Ammon's horn (tissue), 1 donor: Measurements from ENCODE around the gene IZUMO2.
A peak's percentile ranks its signal among the peaks of the same experiment; 100 is the strongest.

ENCODE experiments used
- DNase-seq: peaks from one replicate; pipeline ENCODE4 v3.0.0-alpha.2; 2016; ENCODE audit warnings: low spot score

IZUMO2 gene

DNA sequence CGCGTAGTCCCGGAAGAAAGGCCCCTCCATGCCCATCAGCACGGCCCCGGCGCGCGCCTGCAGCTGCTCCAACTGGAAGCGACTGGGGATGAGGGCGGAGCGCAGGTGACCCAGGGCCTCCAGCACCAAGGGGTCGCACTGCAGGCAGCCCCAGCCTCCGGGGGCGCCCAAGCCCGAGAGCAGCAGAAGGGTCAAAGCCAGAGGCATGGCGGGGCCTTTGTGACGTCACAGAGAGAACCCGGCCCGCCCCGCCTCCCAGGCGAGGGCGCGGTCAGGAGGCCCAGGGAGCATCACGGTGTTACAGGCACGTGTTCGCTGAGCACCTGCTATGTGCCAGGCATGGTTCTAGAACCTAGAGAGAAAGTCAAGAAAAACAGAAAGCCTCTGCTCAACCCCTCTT, at the start of gene IZUMO2:
TSS of gene IZUMO2 (minus strand) at position 294 of the 400 bp plus-strand sequence. CDS start at position 207, 87 bp downstream.
- DNase-seq: no peak

DNA sequence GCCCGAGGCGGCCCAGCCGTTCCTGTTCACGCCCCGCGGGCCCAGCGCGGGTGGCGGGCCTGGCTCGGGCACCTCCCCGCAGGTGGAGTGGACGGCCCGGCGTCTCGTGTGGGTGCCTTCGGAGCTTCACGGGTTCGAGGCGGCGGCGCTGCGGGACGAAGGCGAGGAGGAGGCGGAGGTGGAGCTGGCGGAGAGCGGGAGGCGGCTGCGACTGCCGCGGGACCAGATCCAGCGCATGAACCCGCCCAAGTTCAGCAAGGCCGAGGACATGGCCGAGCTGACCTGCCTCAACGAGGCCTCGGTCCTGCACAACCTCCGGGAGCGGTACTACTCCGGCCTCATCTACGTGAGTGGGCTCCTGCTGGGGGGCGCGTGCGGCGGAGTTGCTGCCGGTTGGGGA, 47.3 kb upstream of the IZUMO2 start:
- DNase-seq: no peak

DNA sequence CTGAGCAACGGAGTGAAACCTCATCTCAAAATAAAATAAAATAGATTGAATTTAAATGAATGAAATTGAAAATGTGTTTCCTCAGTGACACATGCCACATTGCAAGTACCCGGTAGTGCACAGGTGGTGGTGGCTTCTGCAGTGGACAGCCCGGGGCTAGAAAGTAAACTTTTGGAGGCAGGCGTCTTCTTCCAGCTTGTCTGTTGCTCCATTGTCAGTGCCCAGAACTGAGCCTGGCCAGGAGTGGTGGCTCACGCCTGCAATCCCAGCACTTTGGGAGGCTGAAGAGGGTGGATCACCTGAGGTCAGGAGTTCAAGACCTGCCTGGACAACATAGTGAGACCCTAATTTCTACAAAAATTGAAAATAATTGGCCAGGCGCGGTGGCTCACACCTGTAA, 46.0 kb upstream of the IZUMO2 start:
- DNase-seq: no peak

DNA sequence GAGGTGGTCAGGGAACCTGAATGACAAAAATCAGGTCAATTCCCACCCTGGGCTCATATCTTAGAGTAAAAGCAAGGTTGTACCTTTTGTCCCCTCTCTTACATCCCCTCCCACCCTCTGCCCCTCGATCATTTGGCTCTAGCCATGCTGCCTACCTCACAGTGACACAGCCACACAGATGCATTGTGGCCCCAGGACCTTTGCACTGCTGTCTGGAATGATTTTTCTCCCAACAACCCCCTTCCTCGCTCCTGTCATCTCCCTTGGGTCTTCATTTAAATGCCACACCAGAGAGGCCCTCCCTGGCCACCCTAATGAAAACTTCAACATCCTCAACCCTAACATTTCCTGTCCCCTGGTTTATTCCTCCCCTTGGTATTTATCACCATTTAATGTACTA, 44.6 kb upstream of the IZUMO2 start:
- no peak for DNase-seq

DNA sequence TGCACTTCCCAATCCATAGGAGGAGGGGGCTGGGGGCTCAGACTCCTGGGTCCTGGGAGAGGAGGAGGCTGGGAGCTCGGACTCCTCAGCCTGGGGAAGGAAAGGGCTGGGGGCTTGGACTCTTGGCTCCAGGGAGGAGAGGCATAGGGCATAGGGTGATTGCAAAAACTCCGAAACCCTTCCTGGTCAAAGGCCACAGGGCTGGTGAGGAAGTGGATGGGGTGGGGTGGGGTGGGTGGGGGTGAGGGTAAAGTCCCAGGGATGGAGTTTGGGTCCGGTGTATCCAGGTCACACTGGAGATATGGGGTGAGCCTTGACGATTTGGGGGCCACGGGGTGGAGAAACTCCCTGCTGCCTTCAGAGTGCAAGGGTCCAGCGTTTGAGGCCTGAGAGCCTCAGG, 43.1 kb upstream of the IZUMO2 start:
- no peak for DNase-seq

DNA sequence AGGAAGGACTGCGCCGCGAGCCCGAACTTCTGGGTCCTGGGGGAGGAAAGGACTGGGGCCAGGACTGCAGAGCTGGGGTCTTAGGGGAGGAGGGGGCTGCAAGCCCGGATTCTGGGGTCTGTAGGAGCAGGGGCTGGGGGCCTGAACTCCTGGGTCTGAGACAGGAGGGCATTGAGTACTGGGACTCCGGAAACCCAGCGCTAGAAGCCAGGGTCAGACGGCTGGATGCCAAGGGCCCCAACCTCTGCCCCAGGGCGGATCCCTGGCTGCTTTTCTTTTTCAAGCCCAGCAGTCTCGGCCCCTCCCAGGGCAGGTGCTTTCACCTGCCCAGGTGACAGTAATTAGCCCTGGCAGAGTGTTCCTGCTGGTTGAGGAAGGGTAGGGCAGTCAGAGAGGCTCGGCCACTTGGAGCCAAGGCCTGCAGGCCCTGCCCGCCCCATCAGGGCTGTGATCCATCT, 42.6 kb upstream of the IZUMO2 start:
- no peak for DNase-seq

DNA sequence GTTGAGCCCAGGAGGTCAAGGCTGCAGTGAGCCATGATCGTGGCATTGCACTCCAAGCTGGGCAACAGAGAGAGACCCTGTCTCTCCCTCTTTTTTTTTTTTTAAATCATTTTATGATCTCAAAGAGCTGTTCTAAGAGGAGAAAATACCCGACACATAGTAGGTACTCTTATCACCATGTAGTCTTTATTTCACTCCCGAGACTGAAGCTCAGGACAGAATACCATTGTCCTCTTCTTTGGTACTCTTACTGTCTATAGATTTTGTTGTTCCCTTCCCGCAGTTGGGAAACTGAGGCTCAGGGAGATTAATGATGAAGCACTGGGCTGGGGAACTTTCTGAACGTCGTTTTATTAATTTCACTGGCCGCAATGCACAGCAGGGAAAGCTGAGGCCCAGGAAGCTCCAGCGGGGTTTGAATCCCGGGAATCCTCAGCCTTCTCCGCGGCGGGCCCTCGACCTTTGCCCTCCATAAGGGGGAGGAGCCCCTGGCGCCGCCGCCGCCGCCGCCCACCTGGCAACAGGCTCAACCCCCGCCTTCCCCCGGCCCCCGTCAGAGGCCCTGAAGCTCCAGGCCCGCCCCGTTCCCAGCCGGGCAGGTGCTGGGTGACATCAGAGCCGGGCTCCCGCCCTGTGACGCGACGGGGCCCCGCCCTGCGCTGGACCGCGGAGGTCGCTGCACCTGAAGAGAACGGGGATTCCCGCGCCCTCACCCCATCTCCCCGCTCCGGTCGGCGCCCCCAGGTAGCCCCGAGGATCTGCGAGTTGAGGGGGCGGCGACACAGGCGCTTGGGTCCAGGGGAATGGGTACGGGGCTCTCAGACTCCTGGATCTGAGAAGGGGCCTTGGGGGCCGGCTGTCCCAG, 42.0 kb upstream of the IZUMO2 start:
- peak; percentile 21 for DNase-seq

DNA sequence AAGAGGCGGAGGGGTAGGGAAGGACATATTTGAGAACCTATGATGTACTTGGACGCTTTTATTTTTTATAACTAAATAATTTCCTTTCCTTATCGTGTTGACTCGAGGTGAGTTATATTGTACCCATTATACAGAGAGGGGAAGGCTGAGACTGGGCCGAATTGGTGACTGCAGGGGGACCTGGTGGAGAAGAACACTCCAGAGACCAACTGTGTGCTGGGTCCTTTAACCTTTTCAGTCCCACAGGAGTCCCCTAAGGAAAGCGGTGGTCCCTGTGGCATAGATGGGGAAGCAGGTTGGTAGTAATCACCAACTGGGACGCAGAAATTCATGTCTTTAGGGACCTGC, 41.0 kb upstream of the IZUMO2 start:
- no peak for DNase-seq

DNA sequence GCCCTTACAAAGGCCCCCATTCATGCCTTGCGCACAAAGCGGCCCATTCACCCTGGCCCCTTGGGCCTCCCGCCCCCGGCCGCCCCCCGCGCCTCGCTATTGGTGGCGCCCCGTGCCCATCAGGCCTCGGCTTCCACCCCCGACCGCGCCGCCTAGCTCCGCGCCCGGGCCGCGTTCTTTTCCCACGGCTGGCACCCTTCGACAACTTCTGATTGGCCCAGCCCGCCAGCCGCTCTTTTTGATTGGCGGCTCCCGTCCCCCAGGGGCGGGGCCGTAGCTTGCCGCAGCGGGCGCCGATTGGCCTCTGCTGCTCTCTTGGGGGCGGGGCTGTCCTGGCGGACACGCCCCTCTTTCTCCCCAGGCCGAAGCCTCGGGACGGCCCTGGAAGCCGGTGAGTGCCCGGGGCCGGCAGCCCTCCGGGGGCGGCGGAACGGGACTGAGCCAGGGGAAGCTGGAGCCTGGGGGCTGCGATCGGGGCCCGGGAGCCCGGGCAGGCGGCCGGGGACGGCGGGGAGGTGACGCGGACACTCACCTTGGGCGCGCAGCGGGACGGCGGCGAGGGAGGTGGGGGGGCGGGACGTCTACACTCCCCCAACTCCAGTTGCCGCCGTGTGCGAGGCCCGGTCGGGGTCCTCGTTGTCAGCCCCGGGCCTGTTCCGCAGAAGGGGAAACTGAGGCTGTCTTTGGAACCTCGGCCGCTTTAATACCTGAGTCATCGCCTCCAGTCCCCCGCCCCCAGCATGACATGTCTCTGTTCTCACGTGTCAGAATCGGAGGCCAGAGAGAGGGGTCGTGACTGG, 40.4 kb upstream of the IZUMO2 start, which contains the start of gene MYH14:
TSS of gene MYH14 (plus strand) at position 342 of the 800 bp plus-strand sequence. CDS start 6,744 bp downstream, outside the sequence.
- peak; percentile 97 for DNase-seq

DNA sequence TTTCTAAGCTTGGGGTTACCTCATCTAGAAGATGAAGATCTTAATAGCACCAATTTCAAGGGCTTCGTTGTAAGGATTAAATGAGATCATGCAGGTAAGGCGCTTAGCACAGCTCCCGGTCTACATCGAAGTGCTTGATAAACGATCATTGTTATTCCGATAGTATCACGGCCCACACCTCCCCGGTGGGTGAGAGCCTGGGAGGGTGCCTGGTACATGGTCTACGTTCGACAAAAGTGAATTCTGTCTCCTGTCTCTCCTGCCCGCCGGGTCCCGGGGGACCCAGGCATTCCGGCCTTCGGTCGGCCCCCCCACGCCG, 39.8 kb upstream of the IZUMO2 start:
- DNase-seq: no peak

DNA sequence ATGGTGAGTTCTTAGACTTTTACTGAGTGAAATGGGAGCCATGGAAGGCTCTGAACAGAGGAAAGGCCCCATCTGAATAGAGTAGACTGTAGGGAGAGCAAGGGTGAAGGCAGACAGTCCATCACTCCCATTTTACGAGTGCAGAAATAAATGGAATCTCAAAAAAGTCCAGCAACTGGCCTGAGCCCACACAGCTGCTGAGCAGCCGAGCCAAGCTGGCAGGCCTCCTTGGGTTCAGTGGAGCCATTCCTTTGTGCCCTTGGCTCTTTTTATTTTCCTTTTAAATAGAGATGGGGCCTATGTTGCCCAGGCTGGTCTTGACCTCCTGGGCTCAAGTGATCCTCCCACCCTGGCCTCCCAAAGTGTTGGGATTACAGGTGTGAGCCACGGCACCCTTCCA, 39.3 kb upstream of the IZUMO2 start:
- no peak for DNase-seq

DNA sequence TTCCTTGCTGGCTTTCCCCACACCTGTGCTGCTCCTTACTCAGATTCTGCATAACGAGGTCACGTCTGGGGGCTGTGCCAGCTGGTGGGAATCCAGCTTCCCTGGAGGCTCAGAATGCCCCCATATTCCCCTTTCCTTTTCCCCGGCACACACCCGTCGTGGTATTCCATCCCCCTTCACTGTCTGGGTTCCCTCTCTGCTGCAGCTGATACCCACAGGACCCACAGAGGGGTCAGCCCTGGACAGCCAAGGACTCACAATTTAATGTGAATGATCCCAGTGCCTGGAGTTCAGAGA, 36.1 kb upstream of the IZUMO2 start:
- DNase-seq: no peak

DNA sequence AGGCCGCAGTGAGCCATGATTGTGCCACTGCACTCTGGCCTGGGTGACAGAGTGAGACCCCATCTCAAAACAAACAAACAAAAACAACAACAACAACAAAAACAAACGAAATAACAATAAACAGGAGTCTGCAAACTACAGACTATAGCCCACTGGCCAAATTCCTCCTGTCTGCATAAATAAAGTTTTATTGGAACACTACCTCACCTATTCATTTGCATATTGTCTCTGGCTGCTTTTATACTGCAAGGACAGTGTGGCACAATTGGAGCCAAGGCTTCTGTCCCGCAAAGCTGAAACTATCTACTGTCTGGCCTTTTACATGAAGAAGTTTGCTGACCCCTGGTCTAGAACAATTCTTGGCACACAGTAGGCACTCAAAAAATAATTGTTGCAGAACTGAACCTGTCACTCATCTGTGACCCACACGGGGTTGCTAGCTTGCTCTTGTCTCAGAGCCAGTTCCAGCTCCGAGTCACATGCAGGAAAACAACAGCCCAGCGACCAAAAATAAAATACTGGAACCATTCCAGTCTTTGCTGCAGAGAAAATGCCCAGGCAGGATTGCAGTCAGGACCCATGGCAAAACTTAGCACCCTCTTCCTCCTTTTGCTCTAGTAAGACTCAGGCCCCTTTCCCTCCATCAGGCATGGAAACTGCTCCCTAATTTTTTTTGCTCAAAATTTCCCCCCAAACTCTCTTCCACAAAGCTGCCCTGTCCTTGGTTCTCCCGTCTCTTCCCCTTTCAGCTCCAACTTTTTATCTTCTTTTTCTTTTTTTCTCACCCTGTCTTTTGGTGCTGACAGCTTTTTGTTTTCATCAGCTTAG, 35.6 kb upstream of the IZUMO2 start:
- DNase-seq: peak; percentile 38

DNA sequence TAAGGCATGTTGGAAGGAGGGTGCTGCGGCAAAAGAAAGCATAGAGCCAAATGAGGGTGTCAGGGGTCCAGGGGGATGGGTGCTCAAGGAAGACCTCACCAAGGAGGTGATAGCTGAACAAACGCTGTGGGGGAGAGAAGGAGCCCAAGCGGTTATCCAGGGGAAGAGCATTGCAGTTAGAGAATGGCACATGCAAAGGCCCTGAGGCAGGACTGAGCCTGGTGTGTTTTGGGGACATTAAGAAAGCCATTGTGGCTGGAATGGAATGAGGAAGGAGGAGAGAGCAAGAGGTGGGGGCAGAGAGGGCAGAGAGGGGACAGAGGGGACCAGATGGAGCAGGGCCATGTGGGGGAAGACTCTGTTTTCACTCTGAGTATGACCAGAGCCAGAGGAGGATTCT, 34.3 kb upstream of the IZUMO2 start:
- DNase-seq: no peak

DNA sequence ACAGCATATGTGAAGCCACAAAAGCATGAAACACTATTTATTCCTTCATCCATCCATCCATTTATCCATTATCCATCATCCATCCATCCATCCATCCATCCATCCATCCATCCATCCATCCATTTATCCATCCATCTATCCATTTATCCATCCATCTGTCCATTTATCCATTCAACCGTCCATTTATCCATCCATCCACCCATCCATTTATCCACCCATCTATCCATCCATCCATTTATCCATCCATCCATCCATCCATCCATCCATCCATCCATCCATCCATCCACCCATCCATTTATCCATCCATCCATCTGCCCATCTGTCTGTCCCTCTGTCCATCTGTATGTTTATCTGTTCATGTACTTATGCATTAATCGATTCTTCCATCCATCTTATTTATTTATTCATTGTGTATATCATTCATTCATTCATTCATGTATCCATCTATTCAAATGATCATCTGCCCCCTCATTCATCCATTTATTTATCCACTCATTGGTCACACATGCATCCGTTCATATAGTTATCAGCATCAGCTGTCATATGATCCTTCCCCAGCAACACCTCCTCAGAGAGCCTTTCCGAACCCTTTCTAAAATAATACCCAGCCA, 33.3 kb upstream of the IZUMO2 start:
- no peak for DNase-seq

DNA sequence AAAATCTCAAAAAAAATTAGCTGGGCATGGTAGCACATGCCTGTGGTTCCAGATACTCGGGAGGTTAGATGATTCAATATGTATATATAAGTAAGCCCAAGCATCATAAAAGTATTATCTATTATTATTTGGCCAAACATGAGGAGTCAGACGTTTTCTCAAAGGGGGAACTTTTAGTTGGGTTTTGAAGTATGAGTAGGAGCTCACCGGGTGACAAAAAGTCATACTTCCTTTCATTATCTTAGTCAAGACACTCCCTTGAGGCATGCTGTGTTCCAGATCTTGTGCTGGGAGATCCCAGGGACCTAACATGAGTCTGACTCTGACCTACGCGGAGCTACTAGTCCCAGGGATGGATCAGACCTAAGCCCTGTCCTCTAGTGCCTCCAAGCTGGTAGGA, 32.1 kb upstream of the IZUMO2 start:
- no peak for DNase-seq

DNA sequence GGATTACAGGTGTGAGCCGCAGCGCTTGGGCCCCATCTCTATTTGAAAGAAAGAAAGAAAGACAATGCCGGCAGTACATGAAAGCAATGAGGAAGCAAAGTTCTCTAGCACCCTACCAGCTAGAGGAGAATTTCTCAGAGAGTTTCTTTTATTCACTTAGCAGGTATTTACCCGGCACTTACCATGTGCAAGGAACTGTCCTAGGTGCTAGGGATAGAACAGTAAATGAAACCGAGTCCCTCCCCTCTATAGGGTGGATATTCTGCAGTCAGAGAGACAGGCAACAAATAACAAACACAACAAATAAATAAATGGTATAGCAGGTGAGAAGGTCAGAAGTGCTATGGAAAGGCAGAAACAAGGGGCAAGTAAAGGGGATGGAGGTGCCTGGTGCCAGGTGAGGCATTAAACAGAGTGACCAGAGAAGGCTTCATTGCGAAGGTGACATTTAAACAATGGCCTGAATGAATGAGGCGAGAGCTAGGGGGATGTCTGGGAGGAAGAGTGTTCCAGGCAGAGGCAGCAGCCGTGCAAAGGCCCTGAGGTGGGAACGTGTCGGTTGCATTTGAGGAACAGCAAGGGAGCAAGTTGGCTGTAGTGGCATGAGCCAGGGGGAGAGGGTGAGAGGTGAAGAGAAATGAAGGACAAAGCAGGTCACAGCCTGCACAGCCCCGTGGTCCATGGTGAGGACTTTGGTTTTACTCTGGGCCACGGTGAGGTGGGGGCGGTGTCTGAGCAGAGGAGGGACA, 29.6 kb upstream of the IZUMO2 start:
- no peak for DNase-seq

DNA sequence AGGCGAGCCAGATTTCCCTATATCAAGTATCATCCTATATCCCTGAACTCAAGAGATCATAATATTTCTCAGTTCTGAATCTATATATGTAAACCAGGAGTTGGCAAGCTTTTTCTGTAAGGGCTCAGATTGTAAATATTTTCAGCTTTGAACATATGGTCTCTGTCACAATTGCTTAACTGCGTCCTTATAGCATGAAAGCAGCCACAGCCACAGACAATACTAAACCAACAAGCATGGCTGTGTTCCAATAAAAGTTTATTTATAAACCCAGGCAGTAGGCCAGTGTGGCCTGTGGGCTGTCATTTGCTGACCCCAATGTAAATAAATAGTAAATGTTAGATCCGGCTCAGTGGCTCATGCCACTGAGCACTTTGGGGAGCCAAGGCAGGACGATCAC, 28.1 kb upstream of the IZUMO2 start:
- DNase-seq: no peak

DNA sequence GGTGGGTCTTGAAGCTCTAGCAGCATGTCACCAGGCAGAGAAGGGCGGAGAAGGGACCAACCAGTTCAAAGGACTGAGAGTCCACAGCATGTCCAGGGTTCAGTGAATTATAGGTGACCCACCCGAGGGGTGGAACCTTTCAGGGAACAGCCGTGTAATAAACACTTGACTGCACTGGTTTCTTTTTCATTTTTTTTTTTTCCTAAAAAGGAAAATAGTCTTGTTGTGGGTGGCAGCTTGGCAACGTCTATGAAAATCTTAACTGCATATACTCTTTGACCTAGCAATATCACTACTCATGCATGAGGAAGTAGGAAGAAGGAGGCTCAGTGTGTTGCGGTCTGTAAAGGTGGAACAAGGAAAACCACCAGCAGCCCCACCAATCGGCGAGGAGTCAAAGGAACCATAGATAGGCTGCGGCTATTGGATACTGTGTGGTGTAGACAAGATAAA, 27.4 kb upstream of the IZUMO2 start:
- no peak for DNase-seq

DNA sequence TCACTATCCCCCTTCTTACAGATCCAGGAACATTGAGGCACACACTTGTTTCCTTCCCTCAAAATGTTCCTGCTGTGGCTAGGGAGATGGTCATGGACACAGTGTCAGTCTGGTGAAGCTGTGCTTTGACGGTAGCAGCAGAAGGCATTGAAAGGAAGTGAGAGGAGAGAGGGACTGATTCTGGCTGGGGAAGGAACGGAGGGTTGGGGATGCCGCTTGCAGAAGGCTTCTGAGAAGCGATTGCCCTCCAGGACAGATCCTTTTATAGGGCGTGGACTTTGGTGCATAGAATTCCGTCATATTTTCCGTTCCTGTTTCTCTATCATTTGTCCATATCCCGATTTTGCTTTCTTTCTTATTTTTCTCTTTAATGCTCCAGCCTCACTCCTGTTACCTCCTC, 26.2 kb upstream of the IZUMO2 start:
- no peak for DNase-seq

DNA sequence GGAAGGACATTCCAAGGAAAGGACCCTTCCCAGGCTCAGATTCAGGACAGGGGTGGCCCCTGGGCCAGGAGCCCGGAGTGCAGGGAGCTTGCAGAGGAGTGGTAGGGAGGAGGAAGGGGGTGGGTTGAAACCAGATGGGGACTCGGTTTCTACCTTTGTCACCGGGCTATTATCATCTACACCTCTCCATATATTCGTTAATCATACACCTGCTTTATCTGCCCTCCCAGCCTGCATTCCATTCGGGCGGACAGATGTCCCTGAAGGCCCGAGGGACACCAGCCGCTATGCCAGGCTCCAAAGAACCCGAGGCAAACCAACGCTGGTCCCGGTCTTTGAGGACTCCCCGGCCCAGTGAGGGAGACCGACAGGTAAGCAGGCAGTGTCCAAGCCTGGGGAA, 24.9 kb upstream of the IZUMO2 start:
- no peak for DNase-seq
